Karpas-422 (cell line): ENCODE measurements around the gene NAA38. TPM values are rescaled to one million over a fixed set of nuclear protein-coding genes. Genes with fewer than 3 reads are reported as not detected.

ENCODE experiments used
- DNase-seq: peaks from one replicate; pipeline ENCODE4 v3.0.0-alpha.2; 2015
- H2AFZ ChIP-seq: fragments of 200-600 bp; sonication (generic); 2 replicates; pipeline ENCODE4 v1.6.1; 2014; ENCODE audit warnings: antibody characterized with exemption, low read length, mixed read lengths
- H3K27ac ChIP-seq: fragments of 200-600 bp; sonication (generic); 2 replicates; pipeline ENCODE4 v1.5.1; 2014; ENCODE audit warnings: mild to moderate bottlenecking, low read length, moderate library complexity
- H3K27me3 ChIP-seq: fragments of 200-600 bp; sonication (generic); 2 replicates; pipeline ENCODE4 v1.6.1; 2014; ENCODE audit warnings: low read length, mixed read lengths
- H3K36me3 ChIP-seq: fragments of 200-600 bp; sonication (generic); 2 replicates; pipeline ENCODE4 v1.6.1; 2014; ENCODE audit warnings: low read length, mixed read lengths; ENCODE audit not compliant: insufficient read depth
- H3K4me1 ChIP-seq: fragments of 200-600 bp; sonication (generic); 2 replicates; pipeline ENCODE4 v1.6.1; 2014; ENCODE audit warnings: mild to moderate bottlenecking, low read length, mixed read lengths
- H3K4me2 ChIP-seq: fragments of 200-600 bp; sonication (generic); 2 replicates; pipeline ENCODE4 v1.6.1; 2014; ENCODE audit warnings: low read length, low read depth, mild to moderate bottlenecking; ENCODE audit not compliant: poor library complexity, severe bottlenecking
- H3K4me3 ChIP-seq: fragments of 200-600 bp; sonication (generic); 2 replicates; pipeline ENCODE4 v1.5.1; 2014; ENCODE audit warnings: mild to moderate bottlenecking, antibody characterized with exemption, low read length, mixed read lengths
- H3K79me2 ChIP-seq: fragments of 200-600 bp; sonication (generic); 2 replicates; pipeline ENCODE4 v1.6.1; 2014; ENCODE audit warnings: mild to moderate bottlenecking, low read length, mixed read lengths
- H3K9ac ChIP-seq: fragments of 200-600 bp; sonication (generic); 2 replicates; pipeline ENCODE4 v1.6.0; 2014; ENCODE audit warnings: low read length
- H3K9me2 ChIP-seq: fragments of 200-600 bp; sonication (generic), shearing (Covaris generic); replicated peaks from 2 replicates; pipeline ENCODE4 v1.6.0; 2014; ENCODE audit warnings: mild to moderate bottlenecking, low read length, moderate library complexity; ENCODE audit not compliant: insufficient read depth
- H3K9me3 ChIP-seq: fragments of 300-700, 200-600 bp; sonication (generic); 2 replicates; pipeline ENCODE4 v1.6.1; 2014; ENCODE audit warnings: low read length, mixed read lengths
- H4K20me1 ChIP-seq: fragments of 200-600 bp; sonication (generic); 2 replicates; pipeline ENCODE4 v1.6.1; 2014; ENCODE audit warnings: mild to moderate bottlenecking, antibody characterized with exemption, low read length, low read depth; ENCODE audit not compliant: insufficient read depth
- total RNA-seq: library from RNA; depleted of rRNA; stranded (reverse); fragments of >200 nt; shearing (Covaris generic); gene quantifications from 2 replicates; pipeline ENCODE4 v1.2.3, GENCODE V29; 2014; ENCODE audit warnings: low replicate concordance

Gene NAA38
- total RNA-seq, 1 experiment from 2014 or later: 321 TPM

DNA sequence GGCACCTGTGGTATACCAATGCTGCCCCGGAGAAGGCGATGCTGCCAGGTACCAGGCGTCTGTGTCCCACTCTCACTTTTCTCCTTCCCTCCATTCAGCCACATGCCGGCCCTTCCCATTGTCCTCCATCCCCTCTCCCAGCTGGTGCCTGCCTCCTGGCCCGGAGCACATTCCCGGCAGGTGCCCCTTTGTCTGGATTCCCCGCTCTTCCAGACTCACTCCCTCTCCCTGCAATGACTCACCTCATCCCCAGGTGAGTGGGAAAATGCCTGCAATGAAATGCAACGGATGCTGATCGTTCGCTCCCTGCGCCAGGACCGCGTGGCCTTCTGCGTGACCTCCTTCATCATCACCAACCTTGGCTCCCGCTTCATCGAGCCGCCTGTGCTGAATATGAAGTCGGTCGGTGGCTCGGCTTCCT is 33.8 kb downstream of the NAA38 start:
- no peak overlapping the region for H3K4me3 ChIP-seq
- H4K20me1 ChIP-seq: no peaks in the 10 kb centered on the region
- H3K79me2 ChIP-seq: no peaks in the 10 kb centered on the region
- no peaks in the 10 kb centered on the region for H3K9me3 ChIP-seq
- no peak overlapping the region for H3K4me2 ChIP-seq
- H3K27me3 ChIP-seq: no peaks in the 10 kb centered on the region
- DNase-seq: no peak
- no peak overlapping the region for H2AFZ ChIP-seq
- no peak overlapping the region for H3K27ac ChIP-seq
- no peaks in the 10 kb centered on the region for H3K9me2 ChIP-seq
- H3K36me3 ChIP-seq: no peaks in the 10 kb centered on the region
- H3K4me1 ChIP-seq: peaks cover 10% of the 10 kb centered on the region
- H3K9ac ChIP-seq: no peak overlapping the region

DNA sequence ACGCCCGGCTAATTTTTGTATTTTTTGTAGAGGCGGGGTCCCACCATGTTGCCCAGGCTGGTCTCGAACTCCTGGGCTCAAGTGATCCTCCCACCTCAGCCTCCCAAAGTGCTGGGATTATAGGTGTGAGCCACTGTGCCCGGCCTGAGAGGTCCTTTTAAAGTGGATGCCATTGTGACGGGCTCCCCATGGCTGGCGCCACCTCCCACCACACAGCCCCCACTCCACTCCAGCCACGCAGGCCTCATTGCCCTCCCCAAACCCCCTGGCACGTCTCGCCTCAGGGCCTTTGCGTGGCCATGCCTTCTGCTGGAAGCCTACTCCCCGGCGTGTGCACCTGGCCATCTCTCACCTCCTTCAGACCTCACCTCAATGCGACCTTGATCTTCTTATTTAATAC is 35.2 kb downstream of the NAA38 start:
- Histone ChIP-seq H3K79me2 (no peaks in the 10 kb centered on the region), H4K20me1 (no peaks in the 10 kb centered on the region), H3K27me3 (no peaks in the 10 kb centered on the region), H3K4me1 (peaks cover 10% of the 10 kb centered on the region), H3K4me2 (no peak overlapping the region), H2AFZ (no peak overlapping the region), H3K9ac (no peak overlapping the region), H3K9me2 (no peaks in the 10 kb centered on the region), H3K36me3 (no peaks in the 10 kb centered on the region), H3K27ac (no peak overlapping the region), H3K9me3 (no peaks in the 10 kb centered on the region), H3K4me3 (no peak overlapping the region)
- no peak for DNase-seq

DNA sequence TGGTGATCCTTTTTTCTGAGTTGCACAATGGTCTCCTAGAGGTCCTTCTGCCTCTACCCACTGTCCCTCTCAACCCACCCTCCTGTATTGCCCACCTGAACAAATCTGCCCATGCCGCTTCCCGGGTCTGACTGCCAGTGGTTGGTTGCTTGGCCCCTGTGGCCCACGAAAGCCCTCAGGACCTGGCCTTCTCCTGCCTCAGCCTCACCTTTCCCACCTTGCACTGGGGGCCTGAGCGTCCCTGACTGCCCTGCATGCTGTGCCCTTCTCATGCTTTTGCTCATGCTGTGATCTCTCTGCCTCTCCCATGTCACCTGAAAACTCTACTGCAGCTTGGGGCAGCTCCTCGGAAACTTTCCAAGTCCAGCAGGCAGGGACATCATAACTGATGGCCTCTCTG is 37.1 kb downstream of the NAA38 start:
- no peaks in the 10 kb centered on the region for H3K79me2 ChIP-seq
- DNase-seq: no peak
- H3K4me1 ChIP-seq: peaks cover 8% of the 10 kb centered on the region
- no peaks in the 10 kb centered on the region for H4K20me1 ChIP-seq
- no peak overlapping the region for H3K4me2 ChIP-seq
- no peaks in the 10 kb centered on the region for H3K9me2 ChIP-seq
- H3K4me3 ChIP-seq: no peak overlapping the region
- no peaks in the 10 kb centered on the region for H3K9me3 ChIP-seq
- H3K9ac ChIP-seq: no peak overlapping the region
- H3K27ac ChIP-seq: no peak overlapping the region
- no peaks in the 10 kb centered on the region for H3K27me3 ChIP-seq
- no peaks in the 10 kb centered on the region for H3K36me3 ChIP-seq
- no peak overlapping the region for H2AFZ ChIP-seq

DNA sequence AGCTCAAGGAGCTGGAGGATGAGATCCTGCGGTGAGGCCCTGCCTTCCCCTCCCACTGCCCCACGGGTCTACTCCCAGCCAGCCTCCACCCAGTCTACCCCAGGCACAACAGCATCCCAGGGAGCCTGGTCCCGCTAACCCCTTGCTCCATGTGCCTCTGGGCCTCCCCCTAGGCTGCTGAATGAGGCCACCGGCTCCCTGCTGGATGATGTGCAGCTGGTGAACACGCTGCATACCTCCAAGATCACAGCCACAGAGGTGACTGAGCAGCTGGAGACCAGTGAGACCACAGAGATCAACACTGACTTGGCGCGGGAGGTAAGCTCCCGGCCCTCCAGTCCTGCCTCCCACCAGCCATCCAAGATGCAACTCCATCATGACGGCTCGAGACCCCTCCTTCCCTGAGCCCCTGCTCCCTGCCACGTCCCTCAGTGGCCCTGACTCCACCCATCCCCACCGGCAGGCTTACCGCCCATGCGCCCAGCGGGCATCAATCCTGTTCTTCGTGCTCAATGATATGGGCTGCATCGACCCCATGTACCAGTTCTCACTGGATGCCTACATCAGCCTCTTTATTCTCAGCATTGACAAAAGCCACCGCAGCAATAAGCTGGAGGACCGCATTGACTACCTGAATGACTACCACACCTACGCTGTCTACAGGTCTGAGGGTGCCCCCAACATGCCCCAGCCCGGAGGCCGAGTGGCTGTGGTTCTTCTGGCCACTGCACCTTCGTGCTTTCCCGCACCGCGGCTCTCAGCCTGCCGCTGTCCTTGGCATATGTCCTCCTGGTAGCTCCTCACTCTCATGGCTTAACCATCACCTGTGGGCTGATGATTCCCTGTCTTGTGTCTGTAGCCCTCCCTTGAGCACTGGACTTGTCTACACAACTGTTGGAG is 38.4 kb downstream of the NAA38 start:
- H2AFZ ChIP-seq: no peak overlapping the region
- H3K9me2 ChIP-seq: no peaks in the 10 kb centered on the region
- no peak overlapping the region for H3K9ac ChIP-seq
- H3K4me2 ChIP-seq: no peak overlapping the region
- H3K36me3 ChIP-seq: no peaks in the 10 kb centered on the region
- no peaks in the 10 kb centered on the region for H4K20me1 ChIP-seq
- no peak for DNase-seq
- H3K79me2 ChIP-seq: no peaks in the 10 kb centered on the region
- no peaks in the 10 kb centered on the region for H3K4me1 ChIP-seq
- no peaks in the 10 kb centered on the region for H3K9me3 ChIP-seq
- H3K27ac ChIP-seq: no peak overlapping the region
- no peak overlapping the region for H3K4me3 ChIP-seq
- H3K27me3 ChIP-seq: no peaks in the 10 kb centered on the region

DNA sequence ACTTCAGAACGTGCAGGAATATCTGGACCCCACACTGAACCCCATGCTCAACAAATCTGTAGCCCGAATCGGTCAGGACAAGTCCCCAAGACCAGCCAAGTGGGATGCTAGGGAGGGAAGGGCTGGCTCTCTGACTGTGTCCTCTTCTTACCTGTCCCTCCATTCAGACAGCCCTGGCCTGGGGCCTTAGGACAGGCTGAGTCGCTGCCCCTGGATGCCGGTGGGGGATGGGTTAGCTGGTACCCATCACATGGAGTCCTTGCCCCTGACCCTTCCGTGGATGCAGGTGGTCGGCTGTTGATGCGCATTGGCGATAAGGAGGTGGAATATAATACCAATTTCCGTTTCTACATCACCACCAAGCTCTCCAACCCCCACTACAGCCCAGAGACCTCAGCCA is 39.3 kb downstream of the NAA38 start:
- Histone ChIP-seq H4K20me1 (no peaks in the 10 kb centered on the region), H2AFZ (no peak overlapping the region), H3K9me2 (no peaks in the 10 kb centered on the region), H3K79me2 (no peaks in the 10 kb centered on the region), H3K27me3 (no peaks in the 10 kb centered on the region), H3K9ac (no peak overlapping the region), H3K4me1 (no peaks in the 10 kb centered on the region), H3K36me3 (no peaks in the 10 kb centered on the region), H3K4me2 (no peak overlapping the region), H3K9me3 (no peaks in the 10 kb centered on the region), H3K4me3 (no peak overlapping the region), H3K27ac (no peak overlapping the region)
- no peak for DNase-seq

DNA sequence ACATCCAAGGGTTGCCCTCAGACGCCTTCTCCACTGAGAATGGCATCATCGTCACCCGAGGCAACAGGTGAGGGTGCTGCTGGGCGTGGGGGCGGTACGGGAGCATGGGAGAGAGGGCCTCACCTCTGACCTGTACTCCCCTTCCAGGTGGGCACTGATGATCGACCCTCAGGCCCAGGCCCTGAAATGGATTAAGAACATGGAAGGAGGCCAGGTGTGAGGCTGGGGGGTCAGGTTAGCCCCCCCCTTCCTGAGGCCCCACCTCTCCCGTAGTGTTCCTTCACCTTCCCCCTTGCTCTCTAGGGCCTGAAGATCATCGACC is 39.8 kb downstream of the NAA38 start:
- no peaks in the 10 kb centered on the region for H3K4me1 ChIP-seq
- H3K36me3 ChIP-seq: no peaks in the 10 kb centered on the region
- H3K9me2 ChIP-seq: no peaks in the 10 kb centered on the region
- H3K9me3 ChIP-seq: no peaks in the 10 kb centered on the region
- H3K4me2 ChIP-seq: no peak overlapping the region
- H4K20me1 ChIP-seq: no peaks in the 10 kb centered on the region
- no peak overlapping the region for H2AFZ ChIP-seq
- DNase-seq: no peak
- H3K9ac ChIP-seq: no peak overlapping the region
- no peaks in the 10 kb centered on the region for H3K27me3 ChIP-seq
- no peaks in the 10 kb centered on the region for H3K79me2 ChIP-seq
- H3K4me3 ChIP-seq: no peak overlapping the region
- no peak overlapping the region for H3K27ac ChIP-seq

DNA sequence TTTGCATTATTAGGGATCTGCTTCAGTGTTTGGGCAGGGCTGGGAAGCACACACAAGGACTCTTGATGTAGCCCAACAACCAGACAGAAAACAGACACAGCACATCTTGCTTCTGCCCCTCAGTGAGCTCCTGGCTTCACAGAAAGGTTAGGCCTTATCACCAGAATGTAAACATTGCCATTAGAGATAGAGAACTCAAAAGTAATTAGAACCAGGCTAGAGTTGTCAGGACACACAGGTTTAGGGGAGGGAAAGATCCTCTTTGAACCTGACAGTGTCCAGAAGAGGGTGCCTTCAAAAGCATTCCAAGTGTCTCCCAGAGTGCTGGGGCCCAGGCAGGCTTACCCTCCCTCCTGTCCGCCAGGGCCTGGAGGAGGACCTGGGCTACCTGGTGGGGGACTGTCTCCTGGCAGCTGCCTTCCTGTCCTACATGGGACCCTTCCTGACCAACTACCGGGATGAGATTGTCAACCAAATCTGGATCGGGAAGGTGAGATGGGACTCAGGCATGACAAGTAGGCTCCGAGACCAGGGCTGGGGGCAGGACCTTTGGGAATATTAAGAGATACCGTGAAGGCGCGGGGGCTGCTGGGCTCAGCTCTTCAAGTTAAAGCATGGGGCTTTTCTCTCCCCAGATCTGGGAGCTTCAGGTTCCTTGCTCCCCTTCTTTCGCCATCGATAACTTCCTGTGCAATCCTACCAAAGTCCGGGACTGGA is 40.3 kb downstream of the NAA38 start:
- Histone ChIP-seq H3K9me2 (no peaks in the 10 kb centered on the region), H3K27me3 (no peaks in the 10 kb centered on the region), H4K20me1 (no peaks in the 10 kb centered on the region), H2AFZ (no peak overlapping the region), H3K36me3 (no peaks in the 10 kb centered on the region), H3K4me1 (no peaks in the 10 kb centered on the region), H3K4me2 (no peak overlapping the region), H3K9me3 (no peaks in the 10 kb centered on the region), H3K27ac (no peak overlapping the region), H3K9ac (no peak overlapping the region), H3K4me3 (no peak overlapping the region), H3K79me2 (no peaks in the 10 kb centered on the region)
- DNase-seq: no peak

DNA sequence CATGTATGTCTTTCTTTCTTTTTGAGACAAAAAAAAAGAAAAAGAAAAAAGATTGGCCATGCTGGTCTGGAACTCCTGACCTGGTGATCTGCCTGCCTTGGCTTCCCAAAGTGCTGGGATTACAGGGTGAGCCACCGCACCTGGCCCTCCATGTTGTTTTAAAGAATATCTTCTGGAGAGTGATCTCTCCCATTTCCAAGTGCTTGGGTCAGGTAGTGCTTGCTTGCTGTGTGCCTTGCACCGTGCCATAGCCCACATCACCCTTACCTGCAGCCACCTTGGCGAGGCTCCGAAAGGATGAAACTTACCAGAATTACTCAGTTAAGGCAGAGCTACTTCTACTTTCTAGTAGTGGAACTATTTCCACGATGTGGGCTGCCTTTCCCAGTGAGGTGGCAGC is 42.4 kb downstream of the NAA38 start:
- Histone ChIP-seq H3K4me1 (peaks cover 3% of the 10 kb centered on the region; the same call in 1 of the 2 replicates), H3K9me3 (no peaks in the 10 kb centered on the region), H3K27ac (no peak overlapping the region), H3K4me2 (no peak overlapping the region), H3K9me2 (no peaks in the 10 kb centered on the region), H2AFZ (no peak overlapping the region), H3K27me3 (no peaks in the 10 kb centered on the region), H3K79me2 (no peaks in the 10 kb centered on the region), H3K4me3 (no peak overlapping the region), H3K36me3 (no peaks in the 10 kb centered on the region), H4K20me1 (no peaks in the 10 kb centered on the region), H3K9ac (no peak overlapping the region)
- no peak for DNase-seq
